Peyer's patch (tissue), 4 donors: Measurements from ENCODE around the gene TXNDC17.
"Not testable (repeated sequence)": the region's sequence is repeated elsewhere in the genome, so short reads cannot be mapped to it uniquely, and the experiment has no call there.

ENCODE experiments used
- CTCF ChIP-seq, 6 experiments: fragments of 450-650 bp in 4 of 6; fragments of 200-600 bp in 2 of 6; sonication (generic) in 1 of 6; IDR thresholded peaks; one replicate each; pipeline ENCODE4 v1.5.1; 2017 to 2019; ENCODE audit warnings: antibody characterized with exemption in 6 of 6, mild to moderate bottlenecking in 3 of 6, moderate library complexity in 1 of 6
- POLR2A ChIP-seq, 2 donors: fragments of 450-650 bp; IDR thresholded peaks; one replicate each; pipeline ENCODE4 v1.5.1; 2017; ENCODE audit warnings: antibody characterized with exemption in 2 of 2, mild to moderate bottlenecking in 2 of 2, moderate library complexity in 2 of 2

- TF ChIP-seq CTCF, POLR2A (IDR thresholded peaks at IDR 0.05): not testable (repeated sequence)
These were observed 51.1 kb downstream of the TXNDC17 start for GRCh38 chr17:6691958-6692357.
